IMR-90 (cell line): Measurements from ENCODE around the gene NECTIN4. TPM values are rescaled to one million over a fixed set of nuclear protein-coding genes. Genes with fewer than 3 reads are reported as not detected.

Source experiments
- ATAC-seq: fragments of 200-7000 bp; cut with Tn5 transposase; 2 replicates; pipeline ENCODE4 v1.9.1; 2020; ENCODE audit warnings: low read depth, mild to moderate bottlenecking, moderate library complexity
- BruUV-seq: library from RNA; stranded (reverse); fragments of 400-500 nt; replicated peaks from 2 replicates; lab custom pipeline; 2021; lab: Mats Ljungman, UMichigan
- CTCF ChIA-PET: fragments of 300-600 bp; formaldehyde crosslinking; extraction: SDS; loops from one replicate; lab custom pipeline; 2021; ENCODE audit warnings: antibody characterized with exemption; lab: Yijun Ruan, JAX
- POLR2A ChIA-PET: fragments of 300-600 bp; sonication (Branson Sonifier 250); formaldehyde crosslinking; loops from one replicate; lab custom pipeline; 2022; ENCODE audit warnings: antibody characterized with exemption; ENCODE audit not compliant: unreplicated experiment; lab: Charles Lee
- DNase-seq: peaks from one replicate; pipeline ENCODE4 v3.0.0; 2013
- H2AFZ ChIP-seq: replicated peaks from 2 replicates; pipeline ENCODE3; 2013; ENCODE audit warnings: low read length, mild to moderate bottlenecking; ENCODE audit not compliant: poor library complexity
- H2AK5ac ChIP-seq: 2 replicates; pipeline ENCODE4 v1.6.1; 2013; ENCODE audit warnings: low read depth, low read length, inconsistent platforms
- H2AK9ac ChIP-seq: replicated peaks from 2 replicates; pipeline ENCODE3; 2013; ENCODE audit warnings: mild to moderate bottlenecking, low read depth, low read length, moderate library complexity; ENCODE audit not compliant: poor library complexity
- H2BK120ac ChIP-seq: 2 replicates; pipeline ENCODE4 v1.6.1; 2013; ENCODE audit warnings: low read depth, low read length, inconsistent platforms
- H2BK15ac ChIP-seq: 3 replicates; pipeline ENCODE4 v1.6.1; 2013; ENCODE audit warnings: low read depth, low read length, inconsistent platforms
- H2BK20ac ChIP-seq: 2 replicates; pipeline ENCODE4 v1.6.1; 2013; ENCODE audit warnings: low read depth, mild to moderate bottlenecking, inconsistent platforms, low read length, moderate library complexity
- H2BK5ac ChIP-seq: 2 replicates; pipeline ENCODE4 v1.6.1; 2013; ENCODE audit warnings: mild to moderate bottlenecking, low read depth, low read length, inconsistent platforms; ENCODE audit not compliant: poor library complexity, severe bottlenecking
- H3K14ac ChIP-seq: replicated peaks from 2 replicates; pipeline ENCODE4 v1.6.1; 2013; ENCODE audit warnings: low read depth, low read length, inconsistent platforms
- H3K18ac ChIP-seq: 2 replicates; pipeline ENCODE4 v1.6.1; 2013; ENCODE audit warnings: low read depth, low read length, control low read depth
- H3K23ac ChIP-seq: 2 replicates; pipeline ENCODE4 v1.6.1; 2013; ENCODE audit warnings: low read depth, low read length, inconsistent platforms
- H3K27ac ChIP-seq: 2 replicates; pipeline ENCODE4 v1.5.1; 2013; ENCODE audit warnings: mild to moderate bottlenecking, control low read depth, low read length; ENCODE audit not compliant: insufficient read depth
- H3K27me3 ChIP-seq: 2 replicates; pipeline ENCODE4 v1.6.1; 2013; ENCODE audit warnings: low read length; ENCODE audit not compliant: control insufficient read depth, insufficient read depth
- H3K36me3 ChIP-seq: 2 replicates; pipeline ENCODE4 v1.6.1; 2013; ENCODE audit warnings: low read length, mixed read lengths; ENCODE audit not compliant: control insufficient read depth, insufficient read depth
- H3K4ac ChIP-seq: 2 replicates; pipeline ENCODE4 v1.6.1; 2013; ENCODE audit warnings: low read depth, low read length, inconsistent platforms
- H3K4me1 ChIP-seq: 2 replicates; pipeline ENCODE4 v1.6.1; 2013; ENCODE audit warnings: low read length, mixed read lengths; ENCODE audit not compliant: control insufficient read depth, insufficient read depth
- H3K4me2 ChIP-seq: 2 replicates; pipeline ENCODE4 v1.6.1; 2013; ENCODE audit warnings: low read depth, mild to moderate bottlenecking, control low read depth, low read length, moderate library complexity
- H3K4me3 ChIP-seq: 2 replicates; pipeline ENCODE4 v1.5.1; 2013; ENCODE audit warnings: low read depth, mild to moderate bottlenecking, control low read depth, low read length, moderate library complexity; ENCODE audit not compliant: insufficient read depth
- H3K56ac ChIP-seq: 2 replicates; pipeline ENCODE4 v1.6.1; 2013; ENCODE audit warnings: low read length, inconsistent platforms; ENCODE audit not compliant: insufficient read depth; ENCODE audit errors: extremely low read depth
- H3K79me1 ChIP-seq, 2 experiments: 2 replicates each; pipeline ENCODE4 v1.6.1; 2013; ENCODE audit warnings: low read length in 2 of 2, inconsistent platforms in 1 of 2, low read depth in 1 of 2
- H3K9ac ChIP-seq: 2 replicates; pipeline ENCODE4 v1.6.1; 2013; ENCODE audit warnings: low read depth, low read length, control low read depth
- H3K9me1 ChIP-seq: 2 replicates; pipeline ENCODE4 v1.6.1; 2013; ENCODE audit warnings: low read length, inconsistent platforms; ENCODE audit not compliant: insufficient read depth
- H3K9me3 ChIP-seq: 2 replicates; pipeline ENCODE4 v1.6.1; 2013; ENCODE audit warnings: low read length; ENCODE audit not compliant: control insufficient read depth, insufficient read depth
- H4K20me1 ChIP-seq: 2 replicates; pipeline ENCODE4 v1.6.1; 2013; ENCODE audit warnings: low read length, inconsistent platforms; ENCODE audit not compliant: insufficient read depth
- H4K5ac ChIP-seq: 2 replicates; pipeline ENCODE4 v1.6.1; 2013; ENCODE audit warnings: mild to moderate bottlenecking, low read depth, low read length, control low read depth
- H4K8ac ChIP-seq, 2 experiments: 2 replicates each; pipeline ENCODE4 v1.6.1; 2013; ENCODE audit warnings: low read depth in 2 of 2, low read length in 2 of 2, control low read depth in 1 of 2, inconsistent platforms in 1 of 2
- H4K91ac ChIP-seq: 2 replicates; pipeline ENCODE4 v1.6.1; 2013; ENCODE audit warnings: low read depth, low read length, inconsistent platforms; ENCODE audit not compliant: insufficient read depth
- BHLHE40 ChIP-seq: fragments of 150-350 bp; IDR thresholded peaks from 2 replicates; pipeline ENCODE4 v1.6.1; 2016; ENCODE audit warnings: mild to moderate bottlenecking, low read depth, low read length
- CEBPB ChIP-seq: IDR thresholded peaks from 2 replicates; pipeline ENCODE4 v1.6.1; 2012; ENCODE audit warnings: low read depth, low read length, improper control_type of control experiment
- CHD1 ChIP-seq: IDR thresholded peaks from 2 replicates; pipeline ENCODE4 v1.6.1; 2012; ENCODE audit warnings: low read depth, low read length, improper control_type of control experiment
- FOS ChIP-seq: fragments of 150-350 bp; IDR thresholded peaks from 2 replicates; pipeline ENCODE4 v1.6.1; 2016; ENCODE audit warnings: low read depth, low read length
- MAFK ChIP-seq: IDR thresholded peaks from 2 replicates; pipeline ENCODE4 v1.6.1; 2012; ENCODE audit warnings: low read depth, low read length, improper control_type of control experiment
- MAZ ChIP-seq: IDR thresholded peaks from 2 replicates; pipeline ENCODE4 v1.6.1; 2012; ENCODE audit warnings: low read depth, mild to moderate bottlenecking, low read length, improper control_type of control experiment, moderate library complexity, borderline replicate concordance
- MXI1 ChIP-seq: IDR thresholded peaks from 2 replicates; pipeline ENCODE4 v1.6.1; 2012; ENCODE audit warnings: low read depth, mild to moderate bottlenecking, low read length, moderate library complexity, borderline replicate concordance
- NFE2L2 ChIP-seq: fragments of 150-350 bp; IDR thresholded peaks from 2 replicates; pipeline ENCODE4 v1.6.1; 2016; ENCODE audit warnings: low read depth, mild to moderate bottlenecking, low read length
- POLR2A ChIP-seq: IDR thresholded peaks from 2 replicates; pipeline ENCODE4 v1.6.1; 2012; ENCODE audit warnings: mild to moderate bottlenecking, low read depth, low read length
- RAD21 ChIP-seq: IDR thresholded peaks from 2 replicates; pipeline ENCODE4 v1.6.1; 2012; ENCODE audit warnings: low read length, improper control_type of control experiment
- RCOR1 ChIP-seq: IDR thresholded peaks from 2 replicates; pipeline ENCODE4 v1.6.1; 2012; ENCODE audit warnings: mild to moderate bottlenecking, low read length, improper control_type of control experiment; ENCODE audit not compliant: insufficient replicate concordance
- RFX5 ChIP-seq: IDR thresholded peaks from 2 replicates; pipeline ENCODE4 v1.8.0; 2012; ENCODE audit warnings: low read depth, mild to moderate bottlenecking, low read length, moderate library complexity
- SMC3 ChIP-seq: fragments of 150-350 bp; IDR thresholded peaks from 2 replicates; pipeline ENCODE4 v1.6.1; 2016; ENCODE audit warnings: low read depth, mild to moderate bottlenecking, antibody characterized with exemption, low read length, moderate library complexity
- WGBS, 2 experiments: methylation state at CpG; one replicate each; pipeline versions ENCODE4 v1.1.5 to v1.1.7; 2013; ENCODE audit warnings: missing lambda C conversion rate in 2 of 2; ENCODE audit not compliant: insufficient read length in 1 of 2; ENCODE audit errors: extremely low coverage in 2 of 2; 5-methylcytosine and 5-hydroxymethylcytosine counted together
- dilution Hi-C: fragments of 300-500 bp; cut with HindIII; formaldehyde crosslinking; loops from one replicate; pipeline ENCODE4 v1.14.3; 2018; ENCODE audit warnings: low sequenced_read_pairs; ENCODE audit not compliant: unreplicated experiment
- in situ Hi-C: fragments of 300-500 bp; cut with MboI; formaldehyde crosslinking; loops from 3 replicates; pipeline ENCODE4 v1.14.3; 2019; ENCODE audit warnings: low sequenced_read_pairs, inconsistent platforms, mixed read lengths
- intact Hi-C: fragments of 100-400 bp; cut with micrococcal nuclease; formaldehyde crosslinking; loops from 2 replicates; pipeline ENCODE4 v1.10.0; 2022
- polyA plus RNA-seq, 3 experiments: library from polyadenylated mRNA; depleted of rRNA; stranded (reverse); fragments of >200 nt; gene quantifications; 2 replicates each; pipeline ENCODE4 v1.2.3, GENCODE V29; 2012; ENCODE audit warnings: low replicate concordance in 1 of 3
- total RNA-seq: library from RNA; depleted of rRNA; stranded (reverse); fragments of >200 nt; gene quantifications from 2 replicates; pipeline ENCODE4 v1.2.3, GENCODE V29; 2012
- TF ChIP-seq, protein P1 (sequence below): fragments of 150-350 bp; IDR thresholded peaks from 2 replicates; pipeline ENCODE4 v1.6.1; 2016; ENCODE audit warnings: low read depth, mild to moderate bottlenecking, low read length, moderate library complexity, borderline replicate concordance
- TF ChIP-seq, protein P2 (sequence below): fragments of 150-350 bp; IDR thresholded peaks from 2 replicates; pipeline ENCODE4 v1.6.1; 2017; ENCODE audit warnings: mild to moderate bottlenecking, antibody characterized with exemption, low read length, low read depth
- TF ChIP-seq, protein P3 (sequence below): conservative IDR thresholded peaks from 2 replicates; pipeline ENCODE4 v1.5.1; 2012; ENCODE audit warnings: mild to moderate bottlenecking, low read depth, low read length, improper control_type of control experiment

NECTIN4 gene
- total and polyA plus RNA-seq, 2 of the 4 experiments (the other 2 are of a cell fraction): 0.18 to 0.24 TPM

DNA sequence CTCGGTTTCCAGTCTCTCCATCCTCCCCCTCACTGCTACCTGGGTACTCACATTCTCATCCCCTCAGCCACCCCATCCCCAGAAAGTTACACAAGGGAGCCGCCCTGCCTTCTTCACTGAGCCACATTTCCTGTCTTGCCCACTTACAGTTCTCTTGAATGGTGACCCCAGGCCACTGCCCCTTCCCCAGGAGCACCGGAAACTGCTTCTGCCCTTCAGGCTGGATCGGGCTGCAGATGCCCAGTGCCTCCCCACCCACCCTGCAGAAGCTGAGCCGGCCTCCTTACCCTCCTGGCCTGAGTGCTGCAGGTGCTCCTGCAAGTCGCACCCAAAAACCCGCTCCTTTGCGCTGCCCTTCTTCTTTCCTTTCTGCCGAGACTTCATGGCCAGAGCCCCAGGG, 20.1 kb downstream of the NECTIN4 start:
- H3K4me2 ChIP-seq: no peak overlapping the region
- H3K56ac ChIP-seq: no peak overlapping the region
- H4K8ac ChIP-seq: no peak overlapping the region
- no peaks in the 10 kb centered on the region for H3K79me1 ChIP-seq
- H3K4me3 ChIP-seq: no peak overlapping the region
- BruUV-seq: no TSS peak
- no peak overlapping the region for H4K91ac ChIP-seq
- CTCF ChIA-PET: no interaction called here
- H2BK20ac ChIP-seq: no peak overlapping the region
- H3K4me1 ChIP-seq: no peaks in the 10 kb centered on the region
- no peak for TF ChIP-seq CEBPB
- TF ChIP-seq, protein P1, sequence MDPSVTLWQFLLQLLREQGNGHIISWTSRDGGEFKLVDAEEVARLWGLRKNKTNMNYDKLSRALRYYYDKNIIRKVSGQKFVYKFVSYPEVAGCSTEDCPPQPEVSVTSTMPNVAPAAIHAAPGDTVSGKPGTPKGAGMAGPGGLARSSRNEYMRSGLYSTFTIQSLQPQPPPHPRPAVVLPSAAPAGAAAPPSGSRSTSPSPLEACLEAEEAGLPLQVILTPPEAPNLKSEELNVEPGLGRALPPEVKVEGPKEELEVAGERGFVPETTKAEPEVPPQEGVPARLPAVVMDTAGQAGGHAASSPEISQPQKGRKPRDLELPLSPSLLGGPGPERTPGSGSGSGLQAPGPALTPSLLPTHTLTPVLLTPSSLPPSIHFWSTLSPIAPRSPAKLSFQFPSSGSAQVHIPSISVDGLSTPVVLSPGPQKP: no peak
- no peak for TF ChIP-seq SMC3
- no peak for TF ChIP-seq BHLHE40
- TF ChIP-seq, protein P2, sequence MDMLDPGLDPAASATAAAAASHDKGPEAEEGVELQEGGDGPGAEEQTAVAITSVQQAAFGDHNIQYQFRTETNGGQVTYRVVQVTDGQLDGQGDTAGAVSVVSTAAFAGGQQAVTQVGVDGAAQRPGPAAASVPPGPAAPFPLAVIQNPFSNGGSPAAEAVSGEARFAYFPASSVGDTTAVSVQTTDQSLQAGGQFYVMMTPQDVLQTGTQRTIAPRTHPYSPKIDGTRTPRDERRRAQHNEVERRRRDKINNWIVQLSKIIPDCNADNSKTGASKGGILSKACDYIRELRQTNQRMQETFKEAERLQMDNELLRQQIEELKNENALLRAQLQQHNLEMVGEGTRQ: no peak
- no peak for TF ChIP-seq POLR2A
- TF ChIP-seq, protein P3, sequence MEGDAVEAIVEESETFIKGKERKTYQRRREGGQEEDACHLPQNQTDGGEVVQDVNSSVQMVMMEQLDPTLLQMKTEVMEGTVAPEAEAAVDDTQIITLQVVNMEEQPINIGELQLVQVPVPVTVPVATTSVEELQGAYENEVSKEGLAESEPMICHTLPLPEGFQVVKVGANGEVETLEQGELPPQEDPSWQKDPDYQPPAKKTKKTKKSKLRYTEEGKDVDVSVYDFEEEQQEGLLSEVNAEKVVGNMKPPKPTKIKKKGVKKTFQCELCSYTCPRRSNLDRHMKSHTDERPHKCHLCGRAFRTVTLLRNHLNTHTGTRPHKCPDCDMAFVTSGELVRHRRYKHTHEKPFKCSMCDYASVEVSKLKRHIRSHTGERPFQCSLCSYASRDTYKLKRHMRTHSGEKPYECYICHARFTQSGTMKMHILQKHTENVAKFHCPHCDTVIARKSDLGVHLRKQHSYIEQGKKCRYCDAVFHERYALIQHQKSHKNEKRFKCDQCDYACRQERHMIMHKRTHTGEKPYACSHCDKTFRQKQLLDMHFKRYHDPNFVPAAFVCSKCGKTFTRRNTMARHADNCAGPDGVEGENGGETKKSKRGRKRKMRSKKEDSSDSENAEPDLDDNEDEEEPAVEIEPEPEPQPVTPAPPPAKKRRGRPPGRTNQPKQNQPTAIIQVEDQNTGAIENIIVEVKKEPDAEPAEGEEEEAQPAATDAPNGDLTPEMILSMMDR: no peak
- TF ChIP-seq NFE2L2: no peak
- TF ChIP-seq CHD1: no peak
- TF ChIP-seq RAD21: no peak
- TF ChIP-seq FOS: no peak
- TF ChIP-seq RCOR1: no peak
- TF ChIP-seq RFX5: no peak
- no peak for TF ChIP-seq MAZ
- no peak for TF ChIP-seq MAFK
- no peak for TF ChIP-seq MXI1
- no peaks in the 10 kb centered on the region for H3K36me3 ChIP-seq
- intact Hi-C loops (no loop called here), in situ Hi-C loops (no loop called here), dilution Hi-C loops (no loop called here)
- H4K5ac ChIP-seq: no peak overlapping the region
- peak overlapping the region; percentile 28 for H2AK9ac ChIP-seq
- peak overlapping the region; percentile 21 for H2AFZ ChIP-seq
- H4K20me1 ChIP-seq: no peaks in the 10 kb centered on the region; the same call in none of the 2 replicates
- no peak for DNase-seq
- H3K23ac ChIP-seq: no peak overlapping the region
- no peak overlapping the region for H2BK120ac ChIP-seq
- H3K9me1 ChIP-seq: no peaks in the 10 kb centered on the region
- no peak overlapping the region for H3K27ac ChIP-seq
- H3K14ac ChIP-seq: no peak overlapping the region
- no peaks in the 10 kb centered on the region for H3K9me3 ChIP-seq
- H2AK5ac ChIP-seq: no peak overlapping the region; the same call in 1 of the 2 replicates
- H2BK15ac ChIP-seq: no peak overlapping the region
- H3K4ac ChIP-seq: no peak overlapping the region
- no peak overlapping the region for H2BK5ac ChIP-seq
- POLR2A ChIA-PET: no interaction called here
- H3K9ac ChIP-seq: no peak overlapping the region
- 87% methylated on average over 3 of the region's 9 CpGs; no CpG with 5 or more reads in 1 of the 2 experiments for WGBS, 2 experiments
- peaks cover 2% of the 10 kb centered on the region; the same call in 1 of the 2 replicates for H3K27me3 ChIP-seq
- H3K18ac ChIP-seq: no peak overlapping the region
- ATAC-seq: no peak
